DOHH2 (cell line): ENCODE measurements around the gene SENP5.

Source experiments
- H3F3A ChIP-seq: fragments of 200-600 bp; sonication (generic), shearing (Covaris generic); 2 replicates; pipeline ENCODE4 v1.6.0; 2016; ENCODE audit warnings: antibody characterized with exemption, mild to moderate bottlenecking; ENCODE audit not compliant: control insufficient read depth, insufficient read depth
- H3K27ac ChIP-seq: fragments of 200-600 bp; sonication (generic); 2 replicates; pipeline ENCODE4 v1.5.1; 2014; ENCODE audit warnings: low read depth, mild to moderate bottlenecking, low read length, moderate library complexity
- H3K27me3 ChIP-seq: fragments of 200-600 bp; sonication (generic); 2 replicates; pipeline ENCODE4 v1.6.1; 2014; ENCODE audit warnings: mild to moderate bottlenecking, low read length, mixed read lengths; ENCODE audit not compliant: control insufficient read depth
- H3K36me3 ChIP-seq: fragments of 200-600 bp; sonication (generic); 2 replicates; pipeline ENCODE4 v1.6.1; 2014; ENCODE audit warnings: mild to moderate bottlenecking, low read length, moderate library complexity, mixed read lengths; ENCODE audit not compliant: control insufficient read depth
- H3K4me1 ChIP-seq: fragments of 200-600 bp; sonication (generic); 2 replicates; pipeline ENCODE4 v1.6.1; 2014; ENCODE audit warnings: mild to moderate bottlenecking, low read length, mixed read lengths; ENCODE audit not compliant: control insufficient read depth
- H3K4me2 ChIP-seq: fragments of 200-600 bp; sonication (generic); 2 replicates; pipeline ENCODE4 v1.6.0; 2014; ENCODE audit warnings: mild to moderate bottlenecking, low read length, moderate library complexity
- H3K4me3 ChIP-seq: fragments of 200-600 bp; sonication (generic); 2 replicates; pipeline ENCODE4 v1.5.1; 2014; ENCODE audit warnings: mild to moderate bottlenecking, low read length, mixed read lengths
- H3K79me2 ChIP-seq: fragments of 200-600 bp; sonication (generic); 2 replicates; pipeline ENCODE4 v1.6.1; 2014; ENCODE audit warnings: mild to moderate bottlenecking, low read length, mixed read lengths; ENCODE audit not compliant: control insufficient read depth
- H3K9me2 ChIP-seq: fragments of 200-600 bp; sonication (generic); replicated peaks from 2 replicates; pipeline ENCODE4 v1.6.1; 2014; ENCODE audit warnings: mild to moderate bottlenecking, low read length, mixed read lengths; ENCODE audit not compliant: control insufficient read depth
- H3K9me3 ChIP-seq: fragments of 200-600 bp; sonication (generic); 2 replicates; pipeline ENCODE4 v1.6.1; 2014; ENCODE audit warnings: antibody characterized with exemption, low read length, mixed read lengths; ENCODE audit not compliant: control insufficient read depth, insufficient read depth
- H4K20me1 ChIP-seq: fragments of 200-600 bp; sonication (generic); 2 replicates; pipeline ENCODE4 v1.6.0; 2014; ENCODE audit warnings: low read depth, mild to moderate bottlenecking, antibody characterized with exemption, low read length, moderate library complexity; ENCODE audit not compliant: control insufficient read depth, insufficient read depth
- EZH2phosphoT487 ChIP-seq: fragments of 200-600 bp; sonication (generic); IDR thresholded peaks from 2 replicates; pipeline ENCODE4 v1.6.1; 2017; ENCODE audit warnings: borderline replicate concordance, mild to moderate bottlenecking, antibody characterized with exemption, low read length, moderate library complexity, mixed read lengths
- TF ChIP-seq, protein P1 (sequence below): fragments of 200-600 bp; sonication (generic); IDR thresholded peaks from one replicate; pipeline ENCODE4 v1.5.1; 2014; ENCODE audit warnings: antibody characterized with exemption, mild to moderate bottlenecking, low read depth, low read length; ENCODE audit not compliant: poor library complexity, severe bottlenecking

The SENP5 gene

DNA sequence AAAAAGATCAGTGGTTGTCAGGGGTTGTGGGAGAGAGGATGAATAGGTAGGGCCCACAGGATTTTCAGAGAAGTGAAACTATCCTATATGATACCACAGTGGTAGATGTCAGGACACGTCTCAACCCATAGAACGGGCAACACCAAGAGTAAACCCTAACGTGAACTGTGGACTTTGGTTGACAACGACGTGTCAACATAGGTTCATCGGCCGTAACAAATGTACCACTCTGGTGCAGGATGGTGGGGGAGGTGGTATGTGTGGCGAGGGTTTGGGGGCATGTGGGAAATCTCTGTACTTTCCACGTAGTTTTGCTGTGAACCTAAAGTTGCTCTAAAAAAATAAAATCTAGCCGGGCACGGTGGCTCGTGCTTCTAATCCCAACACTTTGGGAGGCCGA lies 113.9 kb downstream of the SENP5 start:
- Histone ChIP-seq H3K79me2 (no peaks in the 10 kb centered on the region), H3K4me3 (no peak overlapping the region), H3K27ac (no peak overlapping the region), H3K4me1 (no peaks in the 10 kb centered on the region), H3K36me3 (no peaks in the 10 kb centered on the region), H3K27me3 (no peaks in the 10 kb centered on the region), H3K9me3 (0 out of 2 replicates have a peak, but pooled peaks cover 3% of the 10 kb centered on the region), H3K9me2 (no peaks in the 10 kb centered on the region), H3F3A (no peaks in the 10 kb centered on the region), H4K20me1 (no peaks in the 10 kb centered on the region), H3K4me2 (no peak overlapping the region)
- no peak for TF ChIP-seq EZH2phosphoT487
- TF ChIP-seq, protein P1, sequence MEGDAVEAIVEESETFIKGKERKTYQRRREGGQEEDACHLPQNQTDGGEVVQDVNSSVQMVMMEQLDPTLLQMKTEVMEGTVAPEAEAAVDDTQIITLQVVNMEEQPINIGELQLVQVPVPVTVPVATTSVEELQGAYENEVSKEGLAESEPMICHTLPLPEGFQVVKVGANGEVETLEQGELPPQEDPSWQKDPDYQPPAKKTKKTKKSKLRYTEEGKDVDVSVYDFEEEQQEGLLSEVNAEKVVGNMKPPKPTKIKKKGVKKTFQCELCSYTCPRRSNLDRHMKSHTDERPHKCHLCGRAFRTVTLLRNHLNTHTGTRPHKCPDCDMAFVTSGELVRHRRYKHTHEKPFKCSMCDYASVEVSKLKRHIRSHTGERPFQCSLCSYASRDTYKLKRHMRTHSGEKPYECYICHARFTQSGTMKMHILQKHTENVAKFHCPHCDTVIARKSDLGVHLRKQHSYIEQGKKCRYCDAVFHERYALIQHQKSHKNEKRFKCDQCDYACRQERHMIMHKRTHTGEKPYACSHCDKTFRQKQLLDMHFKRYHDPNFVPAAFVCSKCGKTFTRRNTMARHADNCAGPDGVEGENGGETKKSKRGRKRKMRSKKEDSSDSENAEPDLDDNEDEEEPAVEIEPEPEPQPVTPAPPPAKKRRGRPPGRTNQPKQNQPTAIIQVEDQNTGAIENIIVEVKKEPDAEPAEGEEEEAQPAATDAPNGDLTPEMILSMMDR, result no peak

DNA sequence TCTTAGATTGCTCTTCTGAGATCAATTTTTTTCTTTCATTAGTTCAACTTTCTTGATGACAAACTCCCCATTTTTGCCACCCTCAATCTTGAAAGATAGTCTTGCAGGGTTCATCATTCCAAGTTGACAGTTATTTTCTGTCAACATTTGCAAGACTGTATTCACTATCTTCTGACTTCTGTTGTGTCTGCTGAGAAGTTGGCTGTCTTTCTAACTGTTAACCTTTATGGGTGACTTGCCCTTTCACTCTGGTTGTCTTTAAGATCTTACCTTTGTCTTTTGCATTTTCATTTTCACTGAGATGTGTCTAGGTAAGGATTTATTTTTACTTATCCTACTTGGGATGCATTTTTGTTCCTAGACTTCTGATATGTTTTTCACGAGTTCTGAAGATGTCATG lies 115.5 kb downstream of the SENP5 start:
- H3K27me3 ChIP-seq, result no peaks in the 10 kb centered on the region
- H3K79me2 ChIP-seq, result no peaks in the 10 kb centered on the region
- H4K20me1 ChIP-seq, result no peaks in the 10 kb centered on the region
- H3K27ac ChIP-seq, result no peak overlapping the region
- H3K9me3 ChIP-seq, result 0 out of 2 replicates have a peak, but pooled peaks cover 3% of the 10 kb centered on the region
- H3K4me1 ChIP-seq, result no peaks in the 10 kb centered on the region
- no peaks in the 10 kb centered on the region for H3K36me3 ChIP-seq
- no peak overlapping the region for H3K4me3 ChIP-seq
- no peak overlapping the region for H3K4me2 ChIP-seq
- H3F3A ChIP-seq, result no peaks in the 10 kb centered on the region
- no peaks in the 10 kb centered on the region for H3K9me2 ChIP-seq
- TF ChIP-seq EZH2phosphoT487, result no peak
- TF ChIP-seq, protein P1, result no peak
